ENCODE data around the gene ABLIM2. TPM values are rescaled to one million over a fixed set of nuclear protein-coding genes. Genes with fewer than 3 reads are reported as not detected.

The ABLIM2 gene
- total and polyA plus RNA-seq, 3 donors from 2014 or later: 5.2 to 7.5 (median 6.9) TPM

GRCh38 chr4:8081171-8081570 lies 77.4 kb downstream of the ABLIM2 start:
- 93 to 95% methylated on average over 7 to 11 of the region's 11 CpGs for WGBS, 2 donors
- no peaks in the 10 kb centered on the region for H3K27me3 ChIP-seq
- no peaks in the 10 kb centered on the region for H3K9me3 ChIP-seq
- H3K4me1 ChIP-seq: no peaks in the 10 kb centered on the region
- no peak overlapping the region for H3K4me3 ChIP-seq
- DNase-seq: no peak
- H3K27ac ChIP-seq: no peak overlapping the region
- TF ChIP-seq POLR2A (IDR thresholded peaks at IDR 0.05): no peak
- TF ChIP-seq CTCF (IDR thresholded peaks at IDR 0.05): no peak
- intact Hi-C loops (cut with DNase I; ENCODE audit: low total_unique reads): no loop called here
- no peaks in the 10 kb centered on the region for H3K36me3 ChIP-seq (ENCODE audit: low read depth, missing control alignments)

GRCh38 chr4:8080754-8081065 lies 77.9 kb downstream of the ABLIM2 start:
- H3K4me3 ChIP-seq: no peak overlapping the region
- H3K27ac ChIP-seq: no peak overlapping the region
- TF ChIP-seq POLR2A (IDR thresholded peaks at IDR 0.05): no peak
- no peak for TF ChIP-seq CTCF (IDR thresholded peaks at IDR 0.05)
- no peak for DNase-seq
- H3K36me3 ChIP-seq (ENCODE audit: low read depth, missing control alignments): no peaks in the 10 kb centered on the region
- H3K9me3 ChIP-seq: no peaks in the 10 kb centered on the region
- 70 to 80% methylated on average over 5 of the region's 5 CpGs for WGBS, 2 donors
- H3K27me3 ChIP-seq: no peaks in the 10 kb centered on the region
- intact Hi-C loops (cut with DNase I; ENCODE audit: low total_unique reads): no loop called here
- no peaks in the 10 kb centered on the region for H3K4me1 ChIP-seq

DNA sequence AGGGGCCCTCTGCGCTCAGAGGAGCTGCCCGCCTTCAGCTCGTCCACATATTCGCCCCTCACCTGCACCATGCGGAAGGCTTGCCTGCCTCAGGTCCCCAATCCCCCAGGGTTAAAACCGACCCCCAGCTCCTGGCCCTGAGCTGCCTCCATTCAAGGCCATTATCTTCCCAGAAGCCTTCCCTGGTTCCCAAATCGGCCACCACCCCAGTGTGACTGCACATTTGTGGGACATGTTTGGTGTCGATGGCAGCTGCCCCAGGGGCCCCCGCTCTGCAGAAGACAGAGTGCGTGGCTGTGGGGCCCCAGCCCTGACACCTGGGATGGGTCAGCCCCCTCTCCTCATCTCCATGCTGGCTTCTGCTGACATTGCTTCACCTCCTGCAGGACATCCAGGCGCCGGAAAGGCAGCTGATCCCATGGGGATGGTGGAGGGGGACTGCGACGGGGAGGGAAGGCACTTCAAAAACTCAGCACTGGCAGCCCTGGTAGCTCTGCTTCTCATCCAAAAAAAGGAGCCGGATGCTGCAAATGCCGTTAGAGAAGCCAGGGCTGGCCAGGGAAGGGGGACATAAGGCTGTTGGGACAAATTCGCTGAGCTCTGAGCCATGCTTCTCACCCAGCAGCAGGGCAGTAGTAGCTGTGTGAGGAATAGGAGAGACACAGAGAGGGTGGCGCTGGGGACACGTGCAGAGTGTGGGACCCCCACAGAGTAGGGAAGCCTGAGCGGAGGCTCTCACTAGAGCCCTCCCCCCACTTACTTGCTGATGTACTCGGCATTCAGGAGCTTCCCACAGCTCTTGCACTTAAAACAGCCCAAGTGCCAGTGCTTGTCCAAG lies 78.5 kb downstream of the ABLIM2 start:
- no peak overlapping the region for H3K4me3 ChIP-seq
- H3K27me3 ChIP-seq: no peaks in the 10 kb centered on the region
- no peaks in the 10 kb centered on the region for H3K4me1 ChIP-seq
- no peak for TF ChIP-seq POLR2A (IDR thresholded peaks at IDR 0.05)
- TF ChIP-seq CTCF (IDR thresholded peaks at IDR 0.05): no peak
- H3K36me3 ChIP-seq (ENCODE audit: low read depth, missing control alignments): no peaks in the 10 kb centered on the region
- intact Hi-C loops (cut with DNase I; ENCODE audit: low total_unique reads): no loop called here
- no peak overlapping the region for H3K27ac ChIP-seq
- DNase-seq: no peak
- H3K9me3 ChIP-seq: no peaks in the 10 kb centered on the region
- WGBS, 2 donors: 73 to 74% methylated on average over 18 to 21 of the region's 21 CpGs

DNA sequence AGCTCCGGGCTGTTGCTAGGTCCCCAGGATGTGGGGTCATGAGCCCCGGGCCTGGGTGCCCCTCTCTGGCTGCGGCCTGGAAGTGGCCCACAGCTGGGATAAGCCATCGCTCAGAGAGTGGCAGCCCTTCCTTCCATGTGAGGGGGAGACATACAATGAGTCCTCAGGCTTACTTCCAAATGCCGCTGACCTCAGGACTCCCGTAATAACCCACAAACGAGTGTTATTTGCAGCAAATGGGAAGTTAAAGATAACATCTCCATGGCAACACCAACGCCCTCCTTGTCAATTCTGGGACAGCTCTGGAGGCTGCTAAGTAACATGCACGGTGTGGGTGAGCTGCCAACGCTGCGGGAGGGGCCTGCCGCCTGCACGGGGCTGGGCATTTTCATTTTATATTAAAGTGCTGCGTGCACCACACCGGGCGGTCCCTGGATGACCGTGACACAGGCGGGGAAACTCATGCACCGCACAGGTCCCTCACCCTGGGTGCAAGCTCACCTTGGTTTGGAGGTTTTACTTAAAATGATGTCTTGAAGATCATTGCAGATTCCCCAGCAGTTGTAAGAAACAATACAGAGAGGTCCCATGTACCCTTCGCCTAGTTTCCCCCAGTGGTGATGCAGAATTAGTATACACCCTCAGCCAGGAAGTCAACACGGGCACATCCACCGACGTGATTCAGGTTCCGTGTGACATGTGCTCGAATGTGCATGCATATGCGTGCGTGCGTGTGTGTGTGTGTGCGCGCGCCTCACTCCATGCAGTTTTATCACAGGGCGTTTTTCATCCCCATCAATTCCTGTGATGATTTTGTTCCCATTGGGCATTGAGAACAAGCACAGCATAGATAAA lies 79.4 kb downstream of the ABLIM2 start:
- intact Hi-C loops (cut with DNase I; ENCODE audit: low total_unique reads): no loop called here
- Histone ChIP-seq H3K36me3 (ENCODE audit: low read depth, missing control alignments) (no peaks in the 10 kb centered on the region), H3K4me1 (no peaks in the 10 kb centered on the region), H3K27me3 (no peaks in the 10 kb centered on the region), H3K4me3 (no peak overlapping the region), H3K27ac (no peak overlapping the region), H3K9me3 (no peaks in the 10 kb centered on the region)
- TF ChIP-seq POLR2A (IDR thresholded peaks at IDR 0.05): no peak
- TF ChIP-seq CTCF (IDR thresholded peaks at IDR 0.05): no peak
- DNase-seq: no peak
- WGBS, 2 donors: 78 to 81% methylated on average over 28 to 32 of the region's 32 CpGs
